Gastroesophageal sphincter (tissue), 4 donors: Measurements from ENCODE around the gene NAP1L1. TPM values are rescaled to one million over a fixed set of nuclear protein-coding genes. Genes with fewer than 3 reads are reported as not detected.

Experiments used
- ATAC-seq: fragments of 150-250 bp; one replicate; pipeline ENCODE4 v1.9.1; 2016; ENCODE audit warnings: mild to moderate bottlenecking, moderate library complexity
- H3K27ac ChIP-seq, 4 donors: fragments of 200-600 bp; sonication (generic) in 3 of 4; 1 replicate in 3 of 4; 2 replicates in 1 of 4; pipeline ENCODE4 v1.5.1; 2016 to 2019
- H3K27me3 ChIP-seq: fragments of 200-600 bp; sonication (generic); one replicate; pipeline ENCODE4 v1.5.1; 2019
- H3K36me3 ChIP-seq, 2 donors: fragments of 200-600 bp; sonication (generic); one replicate each; pipeline ENCODE4 v1.5.1; 2019; ENCODE audit warnings: control low read depth in 1 of 2
- H3K4me1 ChIP-seq, 3 donors: fragments of 200-600 bp; sonication (generic); 1 replicate in 2 of 3; 2 replicates in 1 of 3; pipeline ENCODE4 v1.5.1; 2016 to 2019; ENCODE audit warnings: control low read depth in 2 of 3
- H3K4me3 ChIP-seq, 2 donors: fragments of 200-600 bp; sonication (generic); one replicate each; pipeline ENCODE4 v1.5.1; 2019; ENCODE audit warnings: mild to moderate bottlenecking in 1 of 2, moderate library complexity in 1 of 2
- H3K9me3 ChIP-seq, 3 donors: fragments of 200-600 bp; sonication (generic); one replicate each; pipeline ENCODE4 v1.5.1; 2017 to 2019; ENCODE audit warnings: control low read depth in 2 of 3
- EP300 ChIP-seq: sonication (generic); formaldehyde crosslinking; IDR thresholded peaks from one replicate; pipeline ENCODE4 v1.6.1; 2017; ENCODE audit warnings: antibody characterized with exemption, mild to moderate bottlenecking
- POLR2A ChIP-seq, 2 donors: fragments of 450-650 bp; IDR thresholded peaks; one replicate each; pipeline ENCODE4 v1.6.1; 2017; ENCODE audit warnings: antibody characterized with exemption in 2 of 2, mild to moderate bottlenecking in 2 of 2, moderate library complexity in 1 of 2
- POLR2AphosphoS5 ChIP-seq: sonication (generic); formaldehyde crosslinking; IDR thresholded peaks from one replicate; pipeline ENCODE4 v1.6.1; 2017; ENCODE audit warnings: antibody characterized with exemption
- WGBS, 2 donors: methylation state at CpG; one replicate each; pipeline ENCODE4 v1.1.5; 2018; ENCODE audit warnings: low coverage in 1 of 2; 5-methylcytosine and 5-hydroxymethylcytosine counted together
- total RNA-seq, 4 donors: library from RNA; depleted of rRNA; stranded (reverse); fragments of >200 nt; gene quantifications; one replicate each; pipeline ENCODE4 v1.1.0, GENCODE V29; 2016
- TF ChIP-seq, protein P1 (sequence below), 4 experiments: fragments of 200-600 bp in 2 of 4; fragments of 450-650 bp in 2 of 4; sonication (generic) in 1 of 4; IDR thresholded peaks; one replicate each; pipeline ENCODE4 v1.5.1; 2017 to 2019; ENCODE audit warnings: antibody characterized with exemption in 4 of 4, mild to moderate bottlenecking in 2 of 4, moderate library complexity in 2 of 4

The NAP1L1 gene
- total RNA-seq, 4 donors from 2014 or later: 329 to 486 (median 395) TPM

DNA sequence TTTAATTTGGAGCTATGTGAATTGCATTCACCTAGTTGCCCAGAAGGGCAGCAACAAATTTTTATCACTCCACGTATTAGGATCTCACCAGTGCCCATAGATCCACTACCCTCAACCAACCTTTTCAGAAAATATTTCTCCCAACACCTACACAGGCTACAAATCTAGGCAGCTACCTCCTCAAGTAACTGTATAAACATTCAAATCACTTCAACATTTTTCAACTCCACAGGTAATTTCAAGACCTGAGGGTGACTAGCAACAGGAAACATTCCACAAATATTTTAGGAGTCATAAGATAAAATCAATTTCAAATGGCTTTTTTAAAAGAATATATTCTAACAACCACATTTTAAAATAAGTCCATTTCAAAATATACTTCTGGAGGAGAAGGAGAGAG lies 65.8 kb downstream of the NAP1L1 start:
- Histone ChIP-seq H3K27ac (no peak overlapping the region), H3K9me3 (no peaks in the 10 kb centered on the region), H3K36me3 (no peaks in the 10 kb centered on the region), H3K27me3 (no peaks in the 10 kb centered on the region), H3K4me3 (no peak overlapping the region), H3K4me1 (peaks cover 0 to 9% (median 0%) of the 10 kb centered on the region in 3 donors)
- TF ChIP-seq EP300: no peak
- no peak for TF ChIP-seq POLR2AphosphoS5
- TF ChIP-seq, protein P1, sequence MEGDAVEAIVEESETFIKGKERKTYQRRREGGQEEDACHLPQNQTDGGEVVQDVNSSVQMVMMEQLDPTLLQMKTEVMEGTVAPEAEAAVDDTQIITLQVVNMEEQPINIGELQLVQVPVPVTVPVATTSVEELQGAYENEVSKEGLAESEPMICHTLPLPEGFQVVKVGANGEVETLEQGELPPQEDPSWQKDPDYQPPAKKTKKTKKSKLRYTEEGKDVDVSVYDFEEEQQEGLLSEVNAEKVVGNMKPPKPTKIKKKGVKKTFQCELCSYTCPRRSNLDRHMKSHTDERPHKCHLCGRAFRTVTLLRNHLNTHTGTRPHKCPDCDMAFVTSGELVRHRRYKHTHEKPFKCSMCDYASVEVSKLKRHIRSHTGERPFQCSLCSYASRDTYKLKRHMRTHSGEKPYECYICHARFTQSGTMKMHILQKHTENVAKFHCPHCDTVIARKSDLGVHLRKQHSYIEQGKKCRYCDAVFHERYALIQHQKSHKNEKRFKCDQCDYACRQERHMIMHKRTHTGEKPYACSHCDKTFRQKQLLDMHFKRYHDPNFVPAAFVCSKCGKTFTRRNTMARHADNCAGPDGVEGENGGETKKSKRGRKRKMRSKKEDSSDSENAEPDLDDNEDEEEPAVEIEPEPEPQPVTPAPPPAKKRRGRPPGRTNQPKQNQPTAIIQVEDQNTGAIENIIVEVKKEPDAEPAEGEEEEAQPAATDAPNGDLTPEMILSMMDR (IDR thresholded peaks at IDR 0.05): no peak
- no peak for TF ChIP-seq POLR2A (IDR thresholded peaks at IDR 0.05)
- no peak for ATAC-seq
- WGBS, 2 donors: 86 to 88% methylated on average over 1 of the region's 1 CpG

DNA sequence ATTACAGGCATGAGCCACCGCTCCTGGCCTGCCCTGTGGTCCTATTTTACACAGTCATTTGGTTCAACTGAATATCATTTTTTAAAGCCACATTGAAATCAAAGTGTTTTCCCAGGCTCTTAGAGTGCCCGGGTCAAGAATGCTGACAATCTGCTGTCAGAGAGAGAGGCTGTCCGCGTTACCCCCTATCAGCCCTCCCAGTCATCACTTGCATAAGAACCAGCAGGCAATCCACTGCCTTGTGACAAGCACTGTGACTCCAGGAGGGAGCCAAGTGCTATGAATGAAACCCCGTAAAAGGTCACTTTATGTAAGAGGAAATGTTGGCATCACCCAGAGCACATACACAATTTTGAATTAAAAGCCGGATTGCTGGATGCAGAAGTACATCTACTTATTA lies 66.4 kb downstream of the NAP1L1 start:
- Histone ChIP-seq H3K4me3 (no peak overlapping the region), H3K36me3 (no peaks in the 10 kb centered on the region), H3K27me3 (no peaks in the 10 kb centered on the region), H3K27ac (no peak overlapping the region), H3K9me3 (no peaks in the 10 kb centered on the region), H3K4me1 (peaks cover 0 to 9% (median 0%) of the 10 kb centered on the region in 3 donors)
- ATAC-seq: no peak
- 53 to 67% methylated on average over 3 to 5 of the region's 6 CpGs for WGBS, 2 donors
- TF ChIP-seq POLR2AphosphoS5 (no peak), EP300 (no peak), POLR2A (IDR thresholded peaks at IDR 0.05) (no peak)
- TF ChIP-seq, protein P1 (IDR thresholded peaks at IDR 0.05): no peak

DNA sequence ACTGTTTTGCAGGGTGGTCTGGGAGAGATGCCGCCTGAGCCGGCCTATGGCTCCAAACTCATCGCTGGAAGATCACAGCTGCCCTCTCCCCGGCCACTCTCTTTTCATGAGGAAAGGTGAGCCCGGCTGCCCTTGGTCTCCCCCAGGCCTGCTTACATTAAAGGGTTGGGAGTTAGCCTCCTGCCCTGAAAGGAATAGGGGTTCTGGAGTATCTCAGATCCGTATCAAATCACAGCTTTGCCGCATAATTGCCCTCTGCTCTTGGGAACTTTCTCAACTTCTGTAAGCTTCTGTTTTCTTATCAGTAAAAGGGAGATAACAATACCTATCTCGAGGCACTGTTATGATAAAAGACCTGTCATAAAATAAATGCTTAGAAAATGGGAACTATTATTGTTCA lies 70.5 kb downstream of the NAP1L1 start:
- Histone ChIP-seq H3K4me3 (no peak overlapping the region), H3K36me3 (no peaks in the 10 kb centered on the region), H3K4me1 (no peaks in the 10 kb centered on the region), H3K9me3 (no peaks in the 10 kb centered on the region), H3K27ac (no peak overlapping the region), H3K27me3 (no peaks in the 10 kb centered on the region)
- TF ChIP-seq EP300: no peak
- TF ChIP-seq POLR2AphosphoS5: no peak
- TF ChIP-seq, protein P1 (IDR thresholded peaks at IDR 0.05): no peak
- no peak for TF ChIP-seq POLR2A (IDR thresholded peaks at IDR 0.05)
- WGBS, 2 donors: 76 to 96% methylated on average over 4 to 8 of the region's 8 CpGs
- no peak for ATAC-seq

DNA sequence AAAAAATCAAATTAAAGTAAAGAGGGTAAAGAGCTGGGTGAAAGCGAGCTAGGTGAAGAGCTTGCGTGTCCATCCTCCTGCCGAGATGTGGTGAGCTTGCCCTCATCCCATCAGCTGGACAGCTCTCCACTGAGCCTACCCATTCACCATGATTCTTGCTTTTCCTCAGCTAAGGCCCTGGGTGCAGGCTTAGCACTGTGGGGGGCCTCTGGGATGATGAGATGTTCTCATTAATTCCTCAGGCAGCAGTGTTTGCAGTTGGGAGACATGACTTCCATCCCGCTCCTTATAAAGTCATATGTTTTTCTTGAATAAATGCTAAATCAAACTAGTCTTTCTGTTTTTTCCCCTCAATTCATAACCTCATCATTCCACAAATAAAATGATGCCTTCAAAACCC lies 70.9 kb downstream of the NAP1L1 start:
- WGBS, 2 donors: 96 to 100% methylated on average over 3 to 4 of the region's 4 CpGs
- H3K4me3 ChIP-seq: no peak overlapping the region
- ATAC-seq: no peak
- no peaks in the 10 kb centered on the region for H3K9me3 ChIP-seq
- H3K36me3 ChIP-seq: no peaks in the 10 kb centered on the region
- H3K4me1 ChIP-seq: no peaks in the 10 kb centered on the region
- H3K27me3 ChIP-seq: no peaks in the 10 kb centered on the region
- H3K27ac ChIP-seq: no peak overlapping the region
- TF ChIP-seq POLR2AphosphoS5 (no peak), POLR2A (IDR thresholded peaks at IDR 0.05) (no peak), EP300 (no peak)
- TF ChIP-seq, protein P1 (IDR thresholded peaks at IDR 0.05): no peak

DNA sequence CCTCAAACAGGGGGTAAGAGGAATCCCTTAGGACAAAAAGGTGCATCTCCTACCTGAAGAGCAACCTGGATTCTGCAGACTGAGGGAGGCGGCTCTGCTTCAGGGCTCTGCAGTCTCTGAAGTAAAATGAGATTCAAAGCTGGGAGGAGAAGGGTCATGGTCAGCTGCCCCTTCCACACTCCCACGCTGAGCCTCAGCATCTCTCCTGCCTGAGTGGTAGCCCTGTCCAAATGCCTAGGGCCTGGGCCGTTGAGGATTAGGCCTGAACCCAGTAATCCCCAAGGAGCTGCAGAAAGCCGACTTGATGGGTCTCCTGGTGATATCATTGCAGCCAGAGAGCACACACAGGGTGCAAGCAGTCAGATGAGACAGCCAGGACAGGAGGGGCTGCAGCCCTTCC lies 71.8 kb downstream of the NAP1L1 start:
- Histone ChIP-seq H3K4me3 (no peak overlapping the region), H3K9me3 (no peaks in the 10 kb centered on the region), H3K27ac (no peak overlapping the region), H3K4me1 (no peaks in the 10 kb centered on the region), H3K27me3 (no peaks in the 10 kb centered on the region), H3K36me3 (no peaks in the 10 kb centered on the region)
- TF ChIP-seq POLR2A (IDR thresholded peaks at IDR 0.05) (no peak), EP300 (no peak), POLR2AphosphoS5 (no peak)
- TF ChIP-seq, protein P1 (IDR thresholded peaks at IDR 0.05): no peak
- no peak for ATAC-seq
- WGBS, 2 donors: 100% methylated on average over 3 of the region's 4 CpGs; no CpG with 5 or more reads in 1 of the 2 donors
